BE2C (cell line): ENCODE measurements around the gene SSBP3.

Experiments
- DNase-seq: peaks from one replicate; pipeline ENCODE4 v3.0.0-alpha.2; 2020
- H3K27me3 ChIP-seq: fragments of 250-450 bp; sonication (Bioruptor Pico); 2 replicates; pipeline ENCODE4 v1.5.1; 2020; ENCODE audit warnings: mild to moderate bottlenecking
- H3K36me3 ChIP-seq: fragments of 250-450 bp; sonication (Bioruptor Pico); 2 replicates; pipeline ENCODE4 v1.5.1; 2020; ENCODE audit warnings: mild to moderate bottlenecking
- H3K4me1 ChIP-seq: fragments of 250-450 bp; sonication (Bioruptor Pico); 2 replicates; pipeline ENCODE4 v1.5.1; 2020
- H3K4me3 ChIP-seq: 2 replicates; pipeline ENCODE4 v1.5.1; 2011; ENCODE audit warnings: low read depth, low read length
- H3K9me3 ChIP-seq: fragments of 250-450 bp; sonication (Bioruptor Pico); 2 replicates; pipeline ENCODE4 v1.5.1; 2020
- TF ChIP-seq, protein P1 (sequence below): IDR thresholded peaks from 2 replicates; pipeline ENCODE4 v1.5.1; 2012; ENCODE audit warnings: mild to moderate bottlenecking, low read depth, low read length

Gene SSBP3

GRCh38 chr1:54332781-54333585 lies 73.2 kb downstream of the SSBP3 start:
- Histone ChIP-seq H3K4me3 (no peak overlapping the region), H3K4me1 (peaks cover 41% of the 10 kb centered on the region), H3K9me3 (no peaks in the 10 kb centered on the region), H3K36me3 (peaks cover 4% of the 10 kb centered on the region), H3K27me3 (no peaks in the 10 kb centered on the region)
- TF ChIP-seq, protein P1, sequence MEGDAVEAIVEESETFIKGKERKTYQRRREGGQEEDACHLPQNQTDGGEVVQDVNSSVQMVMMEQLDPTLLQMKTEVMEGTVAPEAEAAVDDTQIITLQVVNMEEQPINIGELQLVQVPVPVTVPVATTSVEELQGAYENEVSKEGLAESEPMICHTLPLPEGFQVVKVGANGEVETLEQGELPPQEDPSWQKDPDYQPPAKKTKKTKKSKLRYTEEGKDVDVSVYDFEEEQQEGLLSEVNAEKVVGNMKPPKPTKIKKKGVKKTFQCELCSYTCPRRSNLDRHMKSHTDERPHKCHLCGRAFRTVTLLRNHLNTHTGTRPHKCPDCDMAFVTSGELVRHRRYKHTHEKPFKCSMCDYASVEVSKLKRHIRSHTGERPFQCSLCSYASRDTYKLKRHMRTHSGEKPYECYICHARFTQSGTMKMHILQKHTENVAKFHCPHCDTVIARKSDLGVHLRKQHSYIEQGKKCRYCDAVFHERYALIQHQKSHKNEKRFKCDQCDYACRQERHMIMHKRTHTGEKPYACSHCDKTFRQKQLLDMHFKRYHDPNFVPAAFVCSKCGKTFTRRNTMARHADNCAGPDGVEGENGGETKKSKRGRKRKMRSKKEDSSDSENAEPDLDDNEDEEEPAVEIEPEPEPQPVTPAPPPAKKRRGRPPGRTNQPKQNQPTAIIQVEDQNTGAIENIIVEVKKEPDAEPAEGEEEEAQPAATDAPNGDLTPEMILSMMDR = no peak
- no peak for DNase-seq

- Histone ChIP-seq H3K27me3 (no peaks in the 10 kb centered on the region), H3K4me3 (no peak overlapping the region), H3K36me3 (peaks cover 4% of the 10 kb centered on the region), H3K9me3 (no peaks in the 10 kb centered on the region), H3K4me1 (peaks cover 46% of the 10 kb centered on the region)
- no peak for DNase-seq
- TF ChIP-seq, protein P1 = no peak
These were observed 74.2 kb downstream of the SSBP3 start for GRCh38 chr1:54331843-54332463.

DNA sequence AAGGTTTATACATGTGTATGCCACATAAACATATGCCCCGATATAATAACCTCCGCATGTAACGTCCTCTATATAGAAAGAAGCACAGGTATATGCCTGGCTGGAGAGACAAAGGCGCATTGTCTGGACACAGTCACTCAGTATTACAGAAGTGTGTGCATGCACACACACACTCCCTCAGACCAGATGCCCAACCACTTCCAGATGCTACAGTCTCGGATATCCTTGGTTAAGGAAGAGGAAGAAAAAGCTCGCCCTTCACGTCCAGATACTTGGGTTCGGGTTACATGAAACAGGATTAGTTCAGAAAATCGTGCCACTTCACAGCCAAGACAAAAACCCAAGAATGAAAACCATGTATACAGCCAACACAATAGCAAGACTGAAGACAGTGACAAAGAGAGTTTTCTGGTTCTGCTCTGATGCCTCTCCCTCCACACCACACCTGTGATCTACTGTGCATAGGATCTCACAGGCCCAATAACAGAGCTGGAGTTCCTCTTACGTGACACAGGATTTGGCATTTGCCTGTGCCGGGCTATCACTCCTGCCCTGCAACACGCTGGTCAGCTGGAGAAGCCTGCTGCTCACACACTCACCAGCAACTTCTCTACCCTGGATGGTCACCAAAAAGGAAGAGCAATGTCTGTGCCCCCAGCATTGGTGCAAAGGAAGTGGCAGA lies 75.0 kb downstream of the SSBP3 start:
- no peaks in the 10 kb centered on the region for H3K27me3 ChIP-seq
- H3K36me3 ChIP-seq = peaks cover 4% of the 10 kb centered on the region
- TF ChIP-seq, protein P1 = no peak
- H3K9me3 ChIP-seq = no peaks in the 10 kb centered on the region
- no peak overlapping the region for H3K4me3 ChIP-seq
- DNase-seq = no peak
- peaks cover 53% of the 10 kb centered on the region for H3K4me1 ChIP-seq

DNA sequence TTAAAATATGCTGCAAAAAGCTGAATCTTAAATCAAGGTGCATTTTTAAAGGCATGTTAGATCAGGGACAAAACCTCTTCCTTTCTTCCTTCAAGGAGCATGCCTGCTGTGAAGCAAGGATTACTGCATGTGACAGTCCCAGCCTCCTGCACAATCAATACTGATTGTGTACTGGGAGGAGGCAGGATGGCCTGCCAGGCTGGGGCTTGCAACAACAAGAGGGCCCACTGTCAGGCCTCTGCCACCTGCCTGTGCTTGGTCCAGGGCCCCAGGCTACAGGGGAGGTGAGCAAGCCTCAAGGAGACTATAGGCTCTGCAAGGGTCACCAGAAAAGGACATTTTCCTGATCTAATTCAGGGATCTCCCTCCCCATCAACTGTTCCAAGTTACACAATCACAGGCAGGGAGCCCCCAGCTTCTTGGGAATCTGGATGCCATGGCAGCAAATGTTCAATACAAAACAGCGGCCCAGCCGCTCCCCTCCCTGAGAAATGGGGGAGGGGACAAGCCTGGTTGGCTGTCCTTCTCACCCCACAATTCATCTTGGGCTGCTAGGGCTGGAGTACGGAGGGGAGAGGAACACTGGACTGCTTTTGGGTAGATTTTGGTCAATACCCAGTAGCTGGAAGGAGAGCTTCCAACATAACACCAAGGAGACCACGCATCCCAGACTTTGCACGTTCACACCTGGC lies 76.7 kb downstream of the SSBP3 start:
- H3K36me3 ChIP-seq = peaks cover 4% of the 10 kb centered on the region
- TF ChIP-seq, protein P1 = no peak
- DNase-seq = no peak
- H3K9me3 ChIP-seq = no peaks in the 10 kb centered on the region
- H3K4me1 ChIP-seq = peaks cover 67% of the 10 kb centered on the region
- H3K27me3 ChIP-seq = no peaks in the 10 kb centered on the region
- no peak overlapping the region for H3K4me3 ChIP-seq

- H3K4me3 ChIP-seq = no peak overlapping the region
- H3K27me3 ChIP-seq = no peaks in the 10 kb centered on the region
- TF ChIP-seq, protein P1 = no peak
- no peaks in the 10 kb centered on the region for H3K9me3 ChIP-seq
- no peak for DNase-seq
- peaks cover 74% of the 10 kb centered on the region for H3K4me1 ChIP-seq
- H3K36me3 ChIP-seq = peaks cover 4% of the 10 kb centered on the region
These were observed 78.0 kb downstream of the SSBP3 start for GRCh38 chr1:54328066-54328636.
